Neural progenitor cell (in vitro differentiated cells): Measurements from ENCODE around the gene GRB7. TPM values are rescaled to one million over a fixed set of nuclear protein-coding genes. Genes with fewer than 3 reads are reported as not detected.

ENCODE experiments used
- DNase-seq: peaks from one replicate; pipeline ENCODE4 v3.0.0-alpha.2; 2016; ENCODE audit warnings: low spot score
- H2AFZ ChIP-seq: fragments of 200-600 bp; sonication (generic); replicated peaks from 2 replicates; pipeline ENCODE4 v1.6.1; 2016; ENCODE audit warnings: antibody characterized with exemption
- H3F3A ChIP-seq: fragments of 200-600 bp; sonication (generic); 2 replicates; pipeline ENCODE4 v1.6.1; 2016; ENCODE audit warnings: antibody characterized with exemption, low read depth
- H3K27ac ChIP-seq: fragments of 200-600 bp; sonication (generic); 2 replicates; pipeline ENCODE4 v1.5.1; 2016; ENCODE audit warnings: mild to moderate bottlenecking
- H3K27me3 ChIP-seq: fragments of 200-600 bp; sonication (generic); 2 replicates; pipeline ENCODE4 v1.6.1; 2016; ENCODE audit warnings: mild to moderate bottlenecking, moderate library complexity
- H3K36me3 ChIP-seq: fragments of 200-600 bp; sonication (generic); 2 replicates; pipeline ENCODE4 v1.5.1; 2016
- H3K4me1 ChIP-seq: fragments of 200-600 bp; sonication (generic); 2 replicates; pipeline ENCODE4 v1.6.1; 2016; ENCODE audit warnings: mixed run types
- H3K4me2 ChIP-seq: fragments of 200-600 bp; sonication (generic); 2 replicates; pipeline ENCODE4 v1.6.1; 2016
- H3K4me3 ChIP-seq: fragments of 200-600 bp; sonication (generic); 2 replicates; pipeline ENCODE4 v1.5.1; 2016
- H3K79me2 ChIP-seq: fragments of 200-600 bp; sonication (generic); 2 replicates; pipeline ENCODE4 v1.6.1; 2016; ENCODE audit warnings: low read depth
- H3K9ac ChIP-seq: fragments of 200-600 bp; sonication (generic); 2 replicates; pipeline ENCODE4 v1.6.1; 2016
- H3K9me3 ChIP-seq: fragments of 200-600 bp; sonication (generic); 2 replicates; pipeline ENCODE4 v1.5.1; 2016; ENCODE audit warnings: low read depth
- H4K20me1 ChIP-seq: fragments of 200-600 bp; sonication (generic); 2 replicates; pipeline ENCODE4 v1.6.1; 2016; ENCODE audit warnings: low read depth
- H3K27ac Mint-ChIP-seq: 3 replicates; pipeline ENCODE4 v1.8.0; 2021; ENCODE audit warnings: mixed read lengths
- H3K27me3 Mint-ChIP-seq: 2 replicates; pipeline ENCODE4 v1.8.0; 2022; ENCODE audit warnings: low read depth, mild to moderate bottlenecking, inconsistent platforms, moderate library complexity, mixed read lengths; ENCODE audit not compliant: insufficient read depth
- H3K36me3 Mint-ChIP-seq: 3 replicates; pipeline ENCODE4 v1.8.0; 2021; ENCODE audit warnings: mixed read lengths
- H3K4me1 Mint-ChIP-seq: 3 replicates; pipeline ENCODE4 v1.8.0; 2021; ENCODE audit warnings: mixed read lengths
- H3K4me3 Mint-ChIP-seq: 3 replicates; pipeline ENCODE4 v1.8.0; 2021; ENCODE audit warnings: mild to moderate bottlenecking, moderate library complexity, mixed read lengths
- H3K9me3 Mint-ChIP-seq: 3 replicates; pipeline ENCODE4 v1.8.0; 2020; ENCODE audit warnings: mixed read lengths
- EZH2 ChIP-seq: fragments of 200-600 bp; sonication (generic); IDR thresholded peaks from 2 replicates; pipeline ENCODE4 v1.6.1; 2017; ENCODE audit warnings: antibody characterized with exemption, mild to moderate bottlenecking, moderate library complexity
- EZH2phosphoT487 ChIP-seq: fragments of 200-600 bp; sonication (generic); IDR thresholded peaks from 2 replicates; pipeline ENCODE4 v1.6.1; 2017; ENCODE audit warnings: antibody characterized with exemption
- total RNA-seq: library from RNA; depleted of rRNA; stranded (reverse); fragments of >200 nt; gene quantifications from 2 replicates; pipeline ENCODE4 v1.2.3, GENCODE V29; 2015; ENCODE audit warnings: low replicate concordance
- TF ChIP-seq, protein P1 (sequence below): fragments of 200-600 bp; sonication (generic); IDR thresholded peaks from 2 replicates; pipeline ENCODE4 v1.5.1; 2017; ENCODE audit warnings: antibody characterized with exemption, mild to moderate bottlenecking

The GRB7 gene
- total RNA-seq, 1 donor from 2014 or later: 6.0 TPM

DNA sequence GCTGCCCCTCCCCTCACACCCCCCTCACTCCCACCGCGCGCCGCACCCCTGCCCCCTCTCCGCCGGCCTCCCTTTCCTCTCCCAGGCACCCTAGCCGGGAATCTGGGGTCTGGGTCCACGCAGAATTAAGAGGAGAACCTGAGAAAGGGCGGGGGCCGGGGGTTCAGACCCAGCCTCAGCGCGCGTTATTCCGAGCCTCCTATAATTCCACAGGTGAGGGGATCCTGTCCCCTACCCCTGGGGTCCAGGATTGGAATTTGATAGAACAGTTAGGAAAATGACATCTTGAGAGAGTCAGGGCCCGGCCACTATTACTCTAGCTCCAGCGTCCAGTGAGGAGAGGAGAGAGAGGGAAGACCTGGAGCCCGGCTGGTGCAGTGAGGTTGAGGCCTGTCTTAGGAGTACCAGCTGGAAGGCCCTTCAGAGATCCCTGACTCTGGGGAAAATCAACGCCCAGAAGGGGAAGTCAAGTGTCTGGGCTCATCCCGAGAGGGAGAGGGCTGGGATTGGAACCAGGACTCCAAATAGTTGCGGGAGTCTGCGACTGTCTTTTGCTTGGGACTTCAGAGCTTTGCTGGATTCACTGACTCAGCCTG is 17.3 kb downstream of the GRB7 start:
- no peaks in the 10 kb centered on the region for H3K36me3 ChIP-seq
- peak; percentile 34 for DNase-seq
- peak overlapping the region; percentile 74 for H3K4me3 Mint-ChIP-seq
- no peak overlapping the region for H3K27ac Mint-ChIP-seq
- no peaks in the 10 kb centered on the region for H3K9me3 Mint-ChIP-seq
- no peaks in the 10 kb centered on the region for H3K79me2 ChIP-seq
- no peak overlapping the region for H3K9ac ChIP-seq
- peaks cover 10% of the 10 kb centered on the region for H3K4me1 Mint-ChIP-seq
- H3K4me3 ChIP-seq: peak overlapping the region; percentile 64
- peaks cover 17% of the 10 kb centered on the region for H3F3A ChIP-seq
- H3K27ac ChIP-seq: no peak overlapping the region
- H3K27me3 ChIP-seq: peaks cover 34% of the 10 kb centered on the region
- H4K20me1 ChIP-seq: no peaks in the 10 kb centered on the region
- peaks cover 18% of the 10 kb centered on the region for H3K27me3 Mint-ChIP-seq
- peak overlapping the region; percentile 65 for H2AFZ ChIP-seq
- peak overlapping the region; percentile 85 for H3K4me2 ChIP-seq
- H3K4me1 ChIP-seq: peaks cover 4% of the 10 kb centered on the region
- no peaks in the 10 kb centered on the region for H3K9me3 ChIP-seq
- H3K36me3 Mint-ChIP-seq: no peaks in the 10 kb centered on the region
- TF ChIP-seq EZH2phosphoT487 (no peak), EZH2 (no peak)
- TF ChIP-seq, protein P1, sequence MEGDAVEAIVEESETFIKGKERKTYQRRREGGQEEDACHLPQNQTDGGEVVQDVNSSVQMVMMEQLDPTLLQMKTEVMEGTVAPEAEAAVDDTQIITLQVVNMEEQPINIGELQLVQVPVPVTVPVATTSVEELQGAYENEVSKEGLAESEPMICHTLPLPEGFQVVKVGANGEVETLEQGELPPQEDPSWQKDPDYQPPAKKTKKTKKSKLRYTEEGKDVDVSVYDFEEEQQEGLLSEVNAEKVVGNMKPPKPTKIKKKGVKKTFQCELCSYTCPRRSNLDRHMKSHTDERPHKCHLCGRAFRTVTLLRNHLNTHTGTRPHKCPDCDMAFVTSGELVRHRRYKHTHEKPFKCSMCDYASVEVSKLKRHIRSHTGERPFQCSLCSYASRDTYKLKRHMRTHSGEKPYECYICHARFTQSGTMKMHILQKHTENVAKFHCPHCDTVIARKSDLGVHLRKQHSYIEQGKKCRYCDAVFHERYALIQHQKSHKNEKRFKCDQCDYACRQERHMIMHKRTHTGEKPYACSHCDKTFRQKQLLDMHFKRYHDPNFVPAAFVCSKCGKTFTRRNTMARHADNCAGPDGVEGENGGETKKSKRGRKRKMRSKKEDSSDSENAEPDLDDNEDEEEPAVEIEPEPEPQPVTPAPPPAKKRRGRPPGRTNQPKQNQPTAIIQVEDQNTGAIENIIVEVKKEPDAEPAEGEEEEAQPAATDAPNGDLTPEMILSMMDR: no peak

DNA sequence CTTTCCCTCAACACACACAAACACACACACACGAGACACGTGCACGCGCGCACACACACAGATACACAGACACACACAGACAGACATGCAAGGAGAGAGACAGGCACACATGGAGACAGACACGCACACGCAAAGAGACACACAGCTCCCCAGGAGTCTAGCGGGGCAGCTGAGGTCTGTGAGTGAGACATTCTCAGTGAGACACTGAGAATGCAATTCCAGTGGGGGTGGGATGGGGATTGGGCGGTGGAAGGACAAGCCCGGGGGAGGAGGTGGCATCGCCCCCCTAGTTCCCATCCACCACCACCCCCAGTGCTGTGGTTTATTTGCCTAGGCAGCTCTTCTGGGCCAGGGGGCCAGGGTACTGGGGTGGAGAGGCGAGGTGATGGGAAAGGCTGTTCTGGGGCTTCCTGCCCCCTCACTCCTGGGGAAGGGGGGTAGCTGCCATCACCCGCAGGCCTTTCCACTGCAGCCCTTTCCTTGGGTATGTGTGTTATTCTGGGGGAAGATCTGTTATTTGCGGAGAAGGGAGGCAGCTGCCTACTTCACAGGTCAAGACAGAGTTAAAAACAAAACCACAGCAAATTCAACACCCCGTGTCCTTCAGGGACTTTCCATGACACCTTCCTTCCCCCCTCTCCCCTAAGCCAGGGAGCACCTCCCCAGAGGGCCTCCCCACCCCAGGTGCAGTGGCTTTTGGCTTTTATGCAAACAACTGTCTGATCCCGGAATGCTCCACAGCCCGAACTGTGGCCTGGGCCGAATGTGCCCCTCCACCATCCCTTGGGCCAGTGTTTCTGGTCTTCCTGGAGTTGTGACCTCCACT is 18.0 kb downstream of the GRB7 start:
- H3K27ac Mint-ChIP-seq: no peak overlapping the region
- H3K4me3 Mint-ChIP-seq: peak overlapping the region; percentile 74
- no peak overlapping the region for H3K4me2 ChIP-seq
- TF ChIP-seq, protein P1: no peak
- TF ChIP-seq EZH2 (no peak), EZH2phosphoT487 (no peak)
- H3K36me3 ChIP-seq: no peaks in the 10 kb centered on the region
- peaks cover 4% of the 10 kb centered on the region for H3K4me1 ChIP-seq
- peak overlapping the region; percentile 65 for H2AFZ ChIP-seq
- peaks cover 34% of the 10 kb centered on the region for H3K27me3 ChIP-seq
- H3K9me3 ChIP-seq: no peaks in the 10 kb centered on the region
- H3K4me1 Mint-ChIP-seq: peaks cover 10% of the 10 kb centered on the region
- no peaks in the 10 kb centered on the region for H3K79me2 ChIP-seq
- peaks cover 18% of the 10 kb centered on the region for H3K27me3 Mint-ChIP-seq
- no peaks in the 10 kb centered on the region for H4K20me1 ChIP-seq
- no peak overlapping the region for H3K27ac ChIP-seq
- peaks cover 17% of the 10 kb centered on the region for H3F3A ChIP-seq
- no peak overlapping the region for H3K9ac ChIP-seq
- H3K9me3 Mint-ChIP-seq: no peaks in the 10 kb centered on the region
- H3K4me3 ChIP-seq: no peak overlapping the region
- no peak for DNase-seq
- no peaks in the 10 kb centered on the region for H3K36me3 Mint-ChIP-seq

DNA sequence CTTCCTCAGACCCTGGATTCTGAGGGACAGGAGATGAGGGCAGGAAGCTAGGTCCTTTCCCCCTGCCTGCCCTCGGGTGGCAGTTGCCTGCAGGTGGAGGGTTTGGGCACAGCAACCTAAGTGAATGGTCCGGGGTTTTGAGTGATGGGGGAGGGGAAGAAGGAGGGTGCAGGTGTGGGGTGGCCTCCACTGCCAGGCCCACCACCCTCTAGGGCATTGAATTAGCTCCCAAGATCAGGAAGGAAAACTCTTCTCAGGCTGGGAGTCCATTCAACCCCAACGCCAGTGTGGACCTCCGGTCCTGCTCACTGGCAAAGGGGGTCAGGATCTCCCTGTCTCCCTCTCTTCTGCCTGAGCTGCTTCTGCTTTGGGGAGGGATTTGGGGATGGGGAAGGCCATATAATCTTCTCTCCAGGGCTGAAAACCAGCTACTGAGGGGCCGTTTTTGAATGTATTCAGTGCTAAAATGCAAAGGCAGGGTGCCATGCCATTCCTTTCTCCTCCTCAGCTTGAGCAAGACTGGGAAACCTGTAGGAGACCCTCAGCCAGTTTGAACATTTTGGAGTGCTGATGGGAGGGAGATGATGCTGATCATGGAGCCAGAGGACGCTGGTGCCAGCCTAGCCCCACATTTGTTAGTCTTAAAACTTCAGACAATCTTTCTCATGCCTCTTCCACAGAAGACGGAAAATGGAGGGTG is 18.8 kb downstream of the GRB7 start:
- H3K79me2 ChIP-seq: no peaks in the 10 kb centered on the region
- H3K36me3 ChIP-seq: no peaks in the 10 kb centered on the region
- H3K27me3 Mint-ChIP-seq: peaks cover 18% of the 10 kb centered on the region
- no peak overlapping the region for H3K27ac Mint-ChIP-seq
- H3K4me1 ChIP-seq: peaks cover 4% of the 10 kb centered on the region
- peaks cover 17% of the 10 kb centered on the region for H3F3A ChIP-seq
- no peak for DNase-seq
- H3K9me3 Mint-ChIP-seq: no peaks in the 10 kb centered on the region
- H2AFZ ChIP-seq: no peak overlapping the region
- H3K9me3 ChIP-seq: no peaks in the 10 kb centered on the region
- H3K4me3 ChIP-seq: no peak overlapping the region
- H3K4me1 Mint-ChIP-seq: peaks cover 10% of the 10 kb centered on the region
- H3K27me3 ChIP-seq: peaks cover 34% of the 10 kb centered on the region
- H3K9ac ChIP-seq: no peak overlapping the region
- no peak overlapping the region for H3K27ac ChIP-seq
- peak overlapping the region; percentile 48 for H3K4me3 Mint-ChIP-seq
- TF ChIP-seq, protein P1: no peak
- TF ChIP-seq EZH2 (no peak), EZH2phosphoT487 (no peak)
- H3K4me2 ChIP-seq: no peak overlapping the region
- no peaks in the 10 kb centered on the region for H3K36me3 Mint-ChIP-seq
- no peaks in the 10 kb centered on the region for H4K20me1 ChIP-seq
